Measurements from ENCODE around the gene EGFLAM.
A peak's percentile ranks its signal among the peaks of the same experiment; 100 is the strongest.

The EGFLAM gene

GRCh38 chr5:38370358-38371100 is 112.2 kb downstream of the EGFLAM start:
- no peaks in the 10 kb centered on the region for H3K36me3 ChIP-seq (ENCODE audit: control insufficient read depth, insufficient read depth, low read length)
- no peaks in the 10 kb centered on the region for H3K27me3 ChIP-seq (ENCODE audit: control insufficient read depth, insufficient read depth, low read length)
- H3K4me1 ChIP-seq (ENCODE audit: control insufficient read depth, insufficient read depth, low read length), result 0 out of 2 replicates have a peak, but pooled peaks cover 1% of the 10 kb centered on the region
- no CpG with 5 or more reads among the region's 11 CpGs for WGBS (ENCODE audit: insufficient coverage, insufficient read length)
- no peaks in the 10 kb centered on the region for H3K9me3 ChIP-seq (ENCODE audit: control insufficient read depth, insufficient read depth, low read length)
- H3K4me3 ChIP-seq (ENCODE audit: low read length), result no peak overlapping the region
- no peak overlapping the region for H3K27ac ChIP-seq (ENCODE audit: low read length)
- no peak for DNase-seq (ENCODE audit: low read depth, low spot score)

GRCh38 chr5:38371596-38371995 is 113.2 kb downstream of the EGFLAM start:
- no peaks in the 10 kb centered on the region for H3K36me3 ChIP-seq (ENCODE audit: control insufficient read depth, insufficient read depth, low read length)
- WGBS (ENCODE audit: insufficient coverage, insufficient read length), result no CpG with 5 or more reads among the region's 8 CpGs

GRCh38 chr5:38373743-38374142 is 115.4 kb downstream of the EGFLAM start:
- no CpG with 5 or more reads among the region's 3 CpGs for WGBS (ENCODE audit: insufficient coverage, insufficient read length)
- Histone ChIP-seq H3K4me1 (ENCODE audit: control insufficient read depth, insufficient read depth, low read length) (no peaks in the 10 kb centered on the region), H3K9me3 (ENCODE audit: control insufficient read depth, insufficient read depth, low read length) (no peaks in the 10 kb centered on the region), H3K4me3 (ENCODE audit: low read length) (no peak overlapping the region), H3K27me3 (ENCODE audit: control insufficient read depth, insufficient read depth, low read length) (no peaks in the 10 kb centered on the region), H3K36me3 (ENCODE audit: control insufficient read depth, insufficient read depth, low read length) (no peaks in the 10 kb centered on the region), H3K27ac (ENCODE audit: low read length) (no peak overlapping the region)
- no peak for DNase-seq (ENCODE audit: low read depth, low spot score)

More at GRCh38 chr5:38371596-38371995, 113.2 kb downstream of the EGFLAM start:
- no peaks in the 10 kb centered on the region for H3K9me3 ChIP-seq (ENCODE audit: control insufficient read depth, insufficient read depth, low read length)
- DNase-seq (ENCODE audit: low read depth, low spot score), result no peak
- H3K4me3 ChIP-seq (ENCODE audit: low read length), result no peak overlapping the region
- H3K27ac ChIP-seq (ENCODE audit: low read length), result no peak overlapping the region
- H3K4me1 ChIP-seq (ENCODE audit: control insufficient read depth, insufficient read depth, low read length), result 0 out of 2 replicates have a peak, but pooled peaks cover 1% of the 10 kb centered on the region
- no peaks in the 10 kb centered on the region for H3K27me3 ChIP-seq (ENCODE audit: control insufficient read depth, insufficient read depth, low read length)

GRCh38 chr5:38375423-38375822 is 117.1 kb downstream of the EGFLAM start:
- no peaks in the 10 kb centered on the region; the same call in 1 of the 2 replicates for H3K27me3 ChIP-seq (ENCODE audit: control insufficient read depth, insufficient read depth, low read length)
- WGBS (ENCODE audit: insufficient coverage, insufficient read length), result no CpG with 5 or more reads among the region's 1 CpG
- H3K27ac ChIP-seq (ENCODE audit: low read length), result no peak overlapping the region
- no peak for DNase-seq (ENCODE audit: low read depth, low spot score)
- no peaks in the 10 kb centered on the region for H3K36me3 ChIP-seq (ENCODE audit: control insufficient read depth, insufficient read depth, low read length)
- no peaks in the 10 kb centered on the region for H3K9me3 ChIP-seq (ENCODE audit: control insufficient read depth, insufficient read depth, low read length)
- H3K4me3 ChIP-seq (ENCODE audit: low read length), result no peak overlapping the region
- H3K4me1 ChIP-seq (ENCODE audit: control insufficient read depth, insufficient read depth, low read length), result no peaks in the 10 kb centered on the region

GRCh38 chr5:38376404-38376803 is 118.0 kb downstream of the EGFLAM start:
- Histone ChIP-seq H3K9me3 (ENCODE audit: control insufficient read depth, insufficient read depth, low read length) (no peaks in the 10 kb centered on the region), H3K27ac (ENCODE audit: low read length) (no peak overlapping the region), H3K36me3 (ENCODE audit: control insufficient read depth, insufficient read depth, low read length) (no peaks in the 10 kb centered on the region), H3K4me3 (ENCODE audit: low read length) (no peak overlapping the region), H3K4me1 (ENCODE audit: control insufficient read depth, insufficient read depth, low read length) (no peaks in the 10 kb centered on the region), H3K27me3 (ENCODE audit: control insufficient read depth, insufficient read depth, low read length) (no peaks in the 10 kb centered on the region; the same call in 1 of the 2 replicates)
- DNase-seq (ENCODE audit: low read depth, low spot score), result no peak
- no CpG with 5 or more reads among the region's 2 CpGs for WGBS (ENCODE audit: insufficient coverage, insufficient read length)

- no peaks in the 10 kb centered on the region for H3K4me1 ChIP-seq (ENCODE audit: control insufficient read depth, insufficient read depth, low read length)
- no peak for DNase-seq (ENCODE audit: low read depth, low spot score)
- H3K4me3 ChIP-seq (ENCODE audit: low read length), result no peak overlapping the region
- H3K27me3 ChIP-seq (ENCODE audit: control insufficient read depth, insufficient read depth, low read length), result no peaks in the 10 kb centered on the region; the same call in 1 of the 2 replicates
- H3K36me3 ChIP-seq (ENCODE audit: control insufficient read depth, insufficient read depth, low read length), result no peaks in the 10 kb centered on the region
- no CpG with 5 or more reads among the region's 1 CpG for WGBS (ENCODE audit: insufficient coverage, insufficient read length)
- no peaks in the 10 kb centered on the region for H3K9me3 ChIP-seq (ENCODE audit: control insufficient read depth, insufficient read depth, low read length)
- no peak overlapping the region for H3K27ac ChIP-seq (ENCODE audit: low read length)
Measured at GRCh38 chr5:38378579-38378978, 120.2 kb downstream of the EGFLAM start.

GRCh38 chr5:38379350-38379937 is 121.1 kb downstream of the EGFLAM start:
- no peak overlapping the region for H3K27ac ChIP-seq (ENCODE audit: low read length)
- no peaks in the 10 kb centered on the region for H3K4me1 ChIP-seq (ENCODE audit: control insufficient read depth, insufficient read depth, low read length)
- H3K9me3 ChIP-seq (ENCODE audit: control insufficient read depth, insufficient read depth, low read length), result no peaks in the 10 kb centered on the region
- no peak overlapping the region for H3K4me3 ChIP-seq (ENCODE audit: low read length)
- no peak for DNase-seq (ENCODE audit: low read depth, low spot score)
- H3K36me3 ChIP-seq (ENCODE audit: control insufficient read depth, insufficient read depth, low read length), result no peaks in the 10 kb centered on the region
- WGBS (ENCODE audit: insufficient coverage, insufficient read length), result no CpG with 5 or more reads among the region's 7 CpGs
- no peaks in the 10 kb centered on the region; the same call in 1 of the 2 replicates for H3K27me3 ChIP-seq (ENCODE audit: control insufficient read depth, insufficient read depth, low read length)

- Histone ChIP-seq H3K36me3 (ENCODE audit: control insufficient read depth, insufficient read depth, low read length) (no peaks in the 10 kb centered on the region), H3K27ac (ENCODE audit: low read length) (no peak overlapping the region), H3K27me3 (ENCODE audit: control insufficient read depth, insufficient read depth, low read length) (no peaks in the 10 kb centered on the region; the same call in 1 of the 2 replicates), H3K9me3 (ENCODE audit: control insufficient read depth, insufficient read depth, low read length) (no peaks in the 10 kb centered on the region), H3K4me3 (ENCODE audit: low read length) (no peak overlapping the region), H3K4me1 (ENCODE audit: control insufficient read depth, insufficient read depth, low read length) (no peaks in the 10 kb centered on the region)
- whole genome bisulfite sequencing (ENCODE audit: insufficient coverage, insufficient read length), result no CpG with 5 or more reads among the region's 4 CpGs
- no peak for DNase-seq (ENCODE audit: low read depth, low spot score)
Measured at GRCh38 chr5:38380537-38380936, 122.2 kb downstream of the EGFLAM start.

- H3K4me3 ChIP-seq (ENCODE audit: low read length), result no peak overlapping the region
- H3K27me3 ChIP-seq (ENCODE audit: control insufficient read depth, insufficient read depth, low read length), result no peaks in the 10 kb centered on the region; the same call in 1 of the 2 replicates
- no peaks in the 10 kb centered on the region for H3K9me3 ChIP-seq (ENCODE audit: control insufficient read depth, insufficient read depth, low read length)
- no CpG with 5 or more reads among the region's 5 CpGs for WGBS (ENCODE audit: insufficient coverage, insufficient read length)
- no peak overlapping the region for H3K27ac ChIP-seq (ENCODE audit: low read length)
- H3K4me1 ChIP-seq (ENCODE audit: control insufficient read depth, insufficient read depth, low read length), result no peaks in the 10 kb centered on the region
- DNase-seq (ENCODE audit: low read depth, low spot score), result no peak
- H3K36me3 ChIP-seq (ENCODE audit: control insufficient read depth, insufficient read depth, low read length), result no peaks in the 10 kb centered on the region
Measured at GRCh38 chr5:38381361-38381760, 123.0 kb downstream of the EGFLAM start.

- peak; percentile 81 for DNase-seq (ENCODE audit: low read depth, low spot score)
- H3K4me1 ChIP-seq (ENCODE audit: control insufficient read depth, insufficient read depth, low read length), result no peaks in the 10 kb centered on the region
- no peaks in the 10 kb centered on the region for H3K36me3 ChIP-seq (ENCODE audit: control insufficient read depth, insufficient read depth, low read length)
- no peak overlapping the region for H3K4me3 ChIP-seq (ENCODE audit: low read length)
- no peaks in the 10 kb centered on the region; the same call in 1 of the 2 replicates for H3K27me3 ChIP-seq (ENCODE audit: control insufficient read depth, insufficient read depth, low read length)
- no CpG with 5 or more reads among the region's 7 CpGs for WGBS (ENCODE audit: insufficient coverage, insufficient read length)
- no peaks in the 10 kb centered on the region for H3K9me3 ChIP-seq (ENCODE audit: control insufficient read depth, insufficient read depth, low read length)
- H3K27ac ChIP-seq (ENCODE audit: low read length), result no peak overlapping the region
Measured at GRCh38 chr5:38382898-38383297, 124.5 kb downstream of the EGFLAM start.
